HG02884 (cell line): Measurements from ENCODE around the gene NR5A1.

Experiments used
- ATAC-seq: cut with Tn5 transposase; IDR thresholded peaks from one replicate; pipeline ENCODE4 v1.9.1; 2021; ENCODE audit warnings: mild to moderate bottlenecking, moderate library complexity; ENCODE audit not compliant: unreplicated experiment

Gene NR5A1

GRCh38 chr9:124485201-124485600, 22.0 kb downstream of the NR5A1 start:
- ATAC-seq = no peak

GRCh38 chr9:124483481-124483880, 23.7 kb downstream of the NR5A1 start:
- ATAC-seq = no peak

GRCh38 chr9:124482431-124483031, 24.7 kb downstream of the NR5A1 start:
- ATAC-seq = no peak

- ATAC-seq = no peak
Observed at GRCh38 chr9:124481115-124481514, 26.1 kb downstream of the NR5A1 start.

- ATAC-seq = no peak
Observed at GRCh38 chr9:124480621-124480981, 26.6 kb downstream of the NR5A1 start.

GRCh38 chr9:124479947-124480620, 27.1 kb downstream of the NR5A1 start:
- no peak for ATAC-seq

- ATAC-seq = no peak
Observed at GRCh38 chr9:124479371-124479770, 27.8 kb downstream of the NR5A1 start.

GRCh38 chr9:124478354-124478753, 28.8 kb downstream of the NR5A1 start:
- no peak for ATAC-seq

GRCh38 chr9:124477648-124478285, 29.4 kb downstream of the NR5A1 start:
- ATAC-seq = no peak

- no peak for ATAC-seq
Observed at GRCh38 chr9:124477211-124477647, 30.0 kb downstream of the NR5A1 start.

GRCh38 chr9:124475868-124476690, 31.1 kb downstream of the NR5A1 start:
- ATAC-seq = no peak

GRCh38 chr9:124475158-124475867, 31.9 kb downstream of the NR5A1 start:
- ATAC-seq = no peak

GRCh38 chr9:124474151-124474550, 33.0 kb downstream of the NR5A1 start:
- ATAC-seq = no peak

- no peak for ATAC-seq
Observed at GRCh38 chr9:124473310-124473709, 33.9 kb downstream of the NR5A1 start.

GRCh38 chr9:124472770-124473169, 34.4 kb downstream of the NR5A1 start:
- no peak for ATAC-seq

GRCh38 chr9:124471761-124472160, 35.4 kb downstream of the NR5A1 start:
- ATAC-seq = no peak

- ATAC-seq = no peak
Observed at GRCh38 chr9:124470726-124471125, 36.5 kb downstream of the NR5A1 start.

- ATAC-seq = no peak
Observed at GRCh38 chr9:124470306-124470705, 36.9 kb downstream of the NR5A1 start.

GRCh38 chr9:124469011-124469832, 38.0 kb downstream of the NR5A1 start:
- ATAC-seq = no peak
